K562 (cell line): Measurements from ENCODE around the gene SON. TPM values are rescaled to one million over a fixed set of nuclear protein-coding genes. Genes with fewer than 3 reads are reported as not detected.

Experiments
- CBFB ChIP-seq: sonication (generic); formaldehyde crosslinking; IDR thresholded peaks from 2 replicates; pipeline ENCODE4 v1.4.0; 2020; ENCODE audit warnings: mild to moderate bottlenecking, missing genetic modification reagents
- GTF2F1 ChIP-seq: IDR thresholded peaks from 2 replicates; pipeline ENCODE4 v1.6.1; 2011; ENCODE audit warnings: low read depth, low read length, improper control_type of control experiment
- HOXB6 ChIP-seq: fragments of 250-450 bp; sonication (Bioruptor Pico); IDR thresholded peaks from 2 replicates; pipeline ENCODE4 v1.5.1; 2022; ENCODE audit warnings: mild to moderate bottlenecking, borderline replicate concordance
- HSF4 ChIP-seq: fragments of 250-450 bp; sonication (Bioruptor Pico); IDR thresholded peaks from 2 replicates; pipeline ENCODE4 v2.1.2; 2022; ENCODE audit warnings: mild to moderate bottlenecking, moderate library complexity, borderline replicate concordance
- MYC ChIP-seq, 2 experiments: fragments of 250-450 bp in 1 of 2; sonication (Bioruptor Pico) in 1 of 2; IDR thresholded peaks; 2 replicates each; pipeline versions ENCODE4 v1.5.1 to v1.6.1; 2012 to 2021; ENCODE audit warnings: low read depth in 2 of 2, borderline replicate concordance in 1 of 2, improper control_type of control experiment in 1 of 2, low read length in 1 of 2, mild to moderate bottlenecking in 1 of 2, moderate library complexity in 1 of 2
- NCOA6 ChIP-seq: fragments of 450-650 bp; IDR thresholded peaks from 2 replicates; pipeline ENCODE4 v1.6.1; 2017; ENCODE audit warnings: mild to moderate bottlenecking
- POLR3A ChIP-seq: IDR thresholded peaks from 2 replicates; pipeline ENCODE4 v1.6.1; 2011; ENCODE audit warnings: borderline replicate concordance, mild to moderate bottlenecking, moderate library complexity; ENCODE audit not compliant: insufficient read length, insufficient read depth; ENCODE audit errors: extremely low read depth
- RBM39 ChIP-seq: fragments of 200-400 bp; formaldehyde crosslinking; optimal IDR thresholded peaks from 2 replicates; pipeline ENCODE3; 2018; ENCODE audit warnings: low read depth, low read length
- ZNF140 ChIP-seq: fragments of 250-450 bp; sonication (Bioruptor Pico); IDR thresholded peaks from 2 replicates; pipeline ENCODE4 v1.8.0; 2021; ENCODE audit warnings: moderate library complexity, mild to moderate bottlenecking, inconsistent platforms
- polyA plus RNA-seq, 8 experiments: library from polyadenylated mRNA; depleted of rRNA in 4 of 8; stranded (reverse) in 5 of 8; unstranded in 3 of 8; fragments of >200 nt; fragmentation: Nextera tagmentation in 2 of 8; fragmentation: Illumina TruSeq in 1 of 8; extraction: Ambion mirVana in 2 of 8; extraction: Trizol in 1 of 8; gene quantifications; 2 replicates each; pipeline versions ENCODE4 v1.2.1 to v1.2.3, GENCODE V29; 2011 to 2014; ENCODE audit warnings: inconsistent platforms in 1 of 8, missing spikeins in 1 of 8
- total RNA-seq, 7 experiments: library from RNA; depleted of rRNA in 6 of 7; stranded (reverse); fragments of >200 nt in 6 of 7; fragmentation: Illumina TruSeq in 2 of 7; extraction: Trizol in 2 of 7; gene quantifications; 2 replicates each; pipeline versions ENCODE4 v1.2.1 to v1.2.3, GENCODE V29; 2011 to 2021; ENCODE audit warnings: low replicate concordance in 1 of 7
- TF ChIP-seq, protein P1 (sequence below), 2 experiments: fragments of 150-350 bp in 1 of 2; IDR thresholded peaks; 2 replicates each; pipeline ENCODE4 v1.6.1; 2012 to 2016; ENCODE audit warnings: low read depth in 2 of 2, low read length in 2 of 2, mild to moderate bottlenecking in 1 of 2, moderate library complexity in 1 of 2
- TF ChIP-seq, protein P2 (sequence below): fragments of 450-650 bp; IDR thresholded peaks from 2 replicates; pipeline ENCODE4 v1.6.1; 2016; ENCODE audit warnings: low read depth, mild to moderate bottlenecking, moderate library complexity
- TF ChIP-seq, protein P3 (sequence below): fragments of 450-650 bp; conservative IDR thresholded peaks from 2 replicates; pipeline ENCODE4 v1.6.1; 2016; ENCODE audit warnings: missing genetic modification characterization, low read depth, mild to moderate bottlenecking, missing compliant biosample characterization, moderate library complexity
- TF ChIP-seq, protein P4 (sequence below): fragments of 250-450 bp; sonication (Bioruptor Pico); IDR thresholded peaks from 2 replicates; pipeline ENCODE4 v1.9.0; 2021; ENCODE audit warnings: mild to moderate bottlenecking, inconsistent platforms
- TF ChIP-seq, protein P5 (sequence below): sonication (generic); formaldehyde crosslinking; IDR thresholded peaks from 2 replicates; pipeline ENCODE4 v1.8.0; 2022; ENCODE audit warnings: mild to moderate bottlenecking, missing genetic modification reagents
- TF ChIP-seq, protein P6 (sequence below): fragments of 200-800 bp; sonication (Bioruptor generic); IDR thresholded peaks from 2 replicates; pipeline ENCODE4 v1.6.1; 2017; ENCODE audit warnings: missing genetic modification characterization, missing compliant biosample characterization

Gene SON
- total and polyA plus RNA-seq, 9 of the 15 experiments (the other 6 are each of a cell fraction or from before 2014, with no cell fraction given) = 105 to 742 (median 187) TPM

DNA sequence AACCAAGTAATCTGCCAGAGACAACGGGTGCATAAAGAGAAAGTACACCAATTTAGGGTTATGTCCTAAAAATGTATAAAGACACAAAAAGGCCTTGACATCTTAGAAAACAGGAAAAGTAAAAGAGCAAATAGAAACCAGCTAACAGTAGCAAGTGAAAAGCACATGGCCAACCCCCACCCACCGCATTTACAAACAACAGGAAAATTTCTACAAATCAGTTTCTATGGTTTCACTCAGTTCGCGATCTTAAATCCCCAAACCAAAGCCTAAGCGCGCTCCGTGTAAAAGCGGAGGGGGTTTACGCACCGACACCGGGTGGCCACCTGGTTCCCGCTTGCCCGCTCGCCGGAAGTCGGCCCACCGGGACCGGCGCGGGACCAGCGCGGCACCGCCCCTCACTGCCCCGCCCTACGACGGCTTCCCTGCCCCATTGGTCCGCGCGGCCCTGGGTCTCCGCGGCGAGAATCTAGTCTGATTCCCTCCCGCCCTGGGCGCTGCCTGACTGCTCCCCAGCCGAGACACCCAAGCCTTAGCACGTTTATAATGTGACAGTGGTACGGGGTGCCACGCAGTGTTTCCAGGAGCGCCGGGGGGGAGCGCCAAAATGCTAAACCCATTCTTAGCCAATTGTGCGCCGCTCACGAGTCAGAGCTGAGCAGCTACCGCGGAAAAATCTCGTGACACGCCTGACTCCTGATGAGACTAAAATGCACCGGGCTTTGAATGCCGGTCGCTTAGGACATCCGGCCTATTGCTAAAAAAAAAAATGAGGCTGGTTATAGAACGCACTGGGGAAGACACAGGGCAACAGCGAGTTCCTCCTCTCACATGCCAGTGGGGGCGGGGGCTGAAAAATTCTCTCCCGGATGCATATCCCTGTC lies 840 bp upstream of the SON start, which contains the start of gene GART (continued):
- TF ChIP-seq, protein P1, sequence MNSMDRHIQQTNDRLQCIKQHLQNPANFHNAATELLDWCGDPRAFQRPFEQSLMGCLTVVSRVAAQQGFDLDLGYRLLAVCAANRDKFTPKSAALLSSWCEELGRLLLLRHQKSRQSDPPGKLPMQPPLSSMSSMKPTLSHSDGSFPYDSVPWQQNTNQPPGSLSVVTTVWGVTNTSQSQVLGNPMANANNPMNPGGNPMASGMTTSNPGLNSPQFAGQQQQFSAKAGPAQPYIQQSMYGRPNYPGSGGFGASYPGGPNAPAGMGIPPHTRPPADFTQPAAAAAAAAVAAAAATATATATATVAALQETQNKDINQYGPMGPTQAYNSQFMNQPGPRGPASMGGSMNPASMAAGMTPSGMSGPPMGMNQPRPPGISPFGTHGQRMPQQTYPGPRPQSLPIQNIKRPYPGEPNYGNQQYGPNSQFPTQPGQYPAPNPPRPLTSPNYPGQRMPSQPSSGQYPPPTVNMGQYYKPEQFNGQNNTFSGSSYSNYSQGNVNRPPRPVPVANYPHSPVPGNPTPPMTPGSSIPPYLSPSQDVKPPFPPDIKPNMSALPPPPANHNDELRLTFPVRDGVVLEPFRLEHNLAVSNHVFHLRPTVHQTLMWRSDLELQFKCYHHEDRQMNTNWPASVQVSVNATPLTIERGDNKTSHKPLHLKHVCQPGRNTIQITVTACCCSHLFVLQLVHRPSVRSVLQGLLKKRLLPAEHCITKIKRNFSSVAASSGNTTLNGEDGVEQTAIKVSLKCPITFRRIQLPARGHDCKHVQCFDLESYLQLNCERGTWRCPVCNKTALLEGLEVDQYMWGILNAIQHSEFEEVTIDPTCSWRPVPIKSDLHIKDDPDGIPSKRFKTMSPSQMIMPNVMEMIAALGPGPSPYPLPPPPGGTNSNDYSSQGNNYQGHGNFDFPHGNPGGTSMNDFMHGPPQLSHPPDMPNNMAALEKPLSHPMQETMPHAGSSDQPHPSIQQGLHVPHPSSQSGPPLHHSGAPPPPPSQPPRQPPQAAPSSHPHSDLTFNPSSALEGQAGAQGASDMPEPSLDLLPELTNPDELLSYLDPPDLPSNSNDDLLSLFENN (IDR thresholded peaks at IDR 0.05; ENCODE audit: low read depth in 2 of 2, low read length in 2 of 2) = peak in 1 of 2 experiments; percentile 61; a peak in 1 of 4 replicates
- TF ChIP-seq RBM39 = no peak
- no peak for TF ChIP-seq ZNF140
- no peak for TF ChIP-seq POLR3A
- TF ChIP-seq, protein P2, sequence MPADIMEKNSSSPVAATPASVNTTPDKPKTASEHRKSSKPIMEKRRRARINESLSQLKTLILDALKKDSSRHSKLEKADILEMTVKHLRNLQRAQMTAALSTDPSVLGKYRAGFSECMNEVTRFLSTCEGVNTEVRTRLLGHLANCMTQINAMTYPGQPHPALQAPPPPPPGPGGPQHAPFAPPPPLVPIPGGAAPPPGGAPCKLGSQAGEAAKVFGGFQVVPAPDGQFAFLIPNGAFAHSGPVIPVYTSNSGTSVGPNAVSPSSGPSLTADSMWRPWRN = no peak
- TF ChIP-seq HOXB6 (CRISPR knock-in tag) = no peak
- TF ChIP-seq NCOA6 = no peak
- peak; percentile 97 for TF ChIP-seq MYC (IDR thresholded peaks at IDR 0.05; ENCODE audit: low read depth, low read length)
- peak; percentile 81 for TF ChIP-seq MYC (CRISPR knock-in tag; IDR thresholded peaks at IDR 0.05; ENCODE audit: borderline replicate concordance, low read depth)
- TF ChIP-seq, protein P3, sequence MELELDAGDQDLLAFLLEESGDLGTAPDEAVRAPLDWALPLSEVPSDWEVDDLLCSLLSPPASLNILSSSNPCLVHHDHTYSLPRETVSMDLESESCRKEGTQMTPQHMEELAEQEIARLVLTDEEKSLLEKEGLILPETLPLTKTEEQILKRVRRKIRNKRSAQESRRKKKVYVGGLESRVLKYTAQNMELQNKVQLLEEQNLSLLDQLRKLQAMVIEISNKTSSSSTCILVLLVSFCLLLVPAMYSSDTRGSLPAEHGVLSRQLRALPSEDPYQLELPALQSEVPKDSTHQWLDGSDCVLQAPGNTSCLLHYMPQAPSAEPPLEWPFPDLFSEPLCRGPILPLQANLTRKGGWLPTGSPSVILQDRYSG (tag) = no peak; the same call in 1 of the 2 replicates
- TF ChIP-seq, protein P4, sequence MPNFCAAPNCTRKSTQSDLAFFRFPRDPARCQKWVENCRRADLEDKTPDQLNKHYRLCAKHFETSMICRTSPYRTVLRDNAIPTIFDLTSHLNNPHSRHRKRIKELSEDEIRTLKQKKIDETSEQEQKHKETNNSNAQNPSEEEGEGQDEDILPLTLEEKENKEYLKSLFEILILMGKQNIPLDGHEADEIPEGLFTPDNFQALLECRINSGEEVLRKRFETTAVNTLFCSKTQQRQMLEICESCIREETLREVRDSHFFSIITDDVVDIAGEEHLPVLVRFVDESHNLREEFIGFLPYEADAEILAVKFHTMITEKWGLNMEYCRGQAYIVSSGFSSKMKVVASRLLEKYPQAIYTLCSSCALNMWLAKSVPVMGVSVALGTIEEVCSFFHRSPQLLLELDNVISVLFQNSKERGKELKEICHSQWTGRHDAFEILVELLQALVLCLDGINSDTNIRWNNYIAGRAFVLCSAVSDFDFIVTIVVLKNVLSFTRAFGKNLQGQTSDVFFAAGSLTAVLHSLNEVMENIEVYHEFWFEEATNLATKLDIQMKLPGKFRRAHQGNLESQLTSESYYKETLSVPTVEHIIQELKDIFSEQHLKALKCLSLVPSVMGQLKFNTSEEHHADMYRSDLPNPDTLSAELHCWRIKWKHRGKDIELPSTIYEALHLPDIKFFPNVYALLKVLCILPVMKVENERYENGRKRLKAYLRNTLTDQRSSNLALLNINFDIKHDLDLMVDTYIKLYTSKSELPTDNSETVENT = peak; percentile 89
- TF ChIP-seq, protein P5, sequence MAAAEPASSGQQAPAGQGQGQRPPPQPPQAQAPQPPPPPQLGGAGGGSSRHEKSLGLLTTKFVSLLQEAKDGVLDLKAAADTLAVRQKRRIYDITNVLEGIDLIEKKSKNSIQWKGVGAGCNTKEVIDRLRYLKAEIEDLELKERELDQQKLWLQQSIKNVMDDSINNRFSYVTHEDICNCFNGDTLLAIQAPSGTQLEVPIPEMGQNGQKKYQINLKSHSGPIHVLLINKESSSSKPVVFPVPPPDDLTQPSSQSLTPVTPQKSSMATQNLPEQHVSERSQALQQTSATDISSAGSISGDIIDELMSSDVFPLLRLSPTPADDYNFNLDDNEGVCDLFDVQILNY (CRISPR knock-in tag) = no peak; the same call in 1 of the 2 replicates
- TF ChIP-seq GTF2F1 = no peak
- TF ChIP-seq, protein P6, sequence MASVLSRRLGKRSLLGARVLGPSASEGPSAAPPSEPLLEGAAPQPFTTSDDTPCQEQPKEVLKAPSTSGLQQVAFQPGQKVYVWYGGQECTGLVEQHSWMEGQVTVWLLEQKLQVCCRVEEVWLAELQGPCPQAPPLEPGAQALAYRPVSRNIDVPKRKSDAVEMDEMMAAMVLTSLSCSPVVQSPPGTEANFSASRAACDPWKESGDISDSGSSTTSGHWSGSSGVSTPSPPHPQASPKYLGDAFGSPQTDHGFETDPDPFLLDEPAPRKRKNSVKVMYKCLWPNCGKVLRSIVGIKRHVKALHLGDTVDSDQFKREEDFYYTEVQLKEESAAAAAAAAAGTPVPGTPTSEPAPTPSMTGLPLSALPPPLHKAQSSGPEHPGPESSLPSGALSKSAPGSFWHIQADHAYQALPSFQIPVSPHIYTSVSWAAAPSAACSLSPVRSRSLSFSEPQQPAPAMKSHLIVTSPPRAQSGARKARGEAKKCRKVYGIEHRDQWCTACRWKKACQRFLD (CRISPR knock-in tag) = no peak
- no peak for TF ChIP-seq HSF4 (CRISPR knock-in tag)
- TF ChIP-seq CBFB (CRISPR knock-in tag) = no peak
